Right lobe of liver (tissue), 4 donors: ENCODE data around the gene ZNF488.

Experiments
- CTCF ChIP-seq, 4 donors: fragments of 200-600 bp in 3 of 4; fragments of 450-650 bp in 1 of 4; IDR thresholded peaks; one replicate each; pipeline versions ENCODE4 v1.5.1 to v1.8.0; 2016 to 2022; ENCODE audit warnings: antibody characterized with exemption in 4 of 4, mild to moderate bottlenecking in 2 of 4
- POLR2A ChIP-seq: fragments of 450-650 bp; IDR thresholded peaks from one replicate; pipeline ENCODE4 v1.6.1; 2017; ENCODE audit warnings: antibody characterized with exemption, mild to moderate bottlenecking
- donor health status: DM: no; HTN: no; CAD: no.
- donor health status: DM: no; HTN: no; CAD: no.
- donor health status: DM: no; HTN: yes; CAD: no.

- TF ChIP-seq CTCF (IDR thresholded peaks at IDR 0.05) (no peak), POLR2A (no peak)
Observed at GRCh38 chr10:47323636-47324296, 60.3 kb downstream of the ZNF488 start.
